Esophagus muscularis mucosa (tissue), 4 donors: ENCODE results near the gene TMEM156.

Source experiments
- CTCF ChIP-seq, 3 experiments: fragments of 200-600 bp in 2 of 3; fragments of 450-650 bp in 1 of 3; sonication (generic) in 2 of 3; IDR thresholded peaks; one replicate each; pipeline ENCODE4 v1.5.1; 2017 to 2019; ENCODE audit warnings: antibody characterized with exemption in 3 of 3, mild to moderate bottlenecking in 2 of 3, moderate library complexity in 1 of 3
- EP300 ChIP-seq: sonication (generic); formaldehyde crosslinking; IDR thresholded peaks from one replicate; pipeline ENCODE4 v1.6.1; 2017; ENCODE audit warnings: antibody characterized with exemption
- POLR2AphosphoS5 ChIP-seq, 2 donors: sonication (generic); formaldehyde crosslinking; IDR thresholded peaks; one replicate each; pipeline ENCODE4 v1.6.1; 2017; ENCODE audit warnings: antibody characterized with exemption in 2 of 2

- TF ChIP-seq EP300 = no peak
- no peak for TF ChIP-seq CTCF (IDR thresholded peaks at IDR 0.05)
- TF ChIP-seq POLR2AphosphoS5 (IDR thresholded peaks at IDR 0.05) = no peak
These were observed 102.0 kb downstream of the TMEM156 start for GRCh38 chr4:38930204-38930603.
